ENCODE data around the gene ZNF598.

Gene ZNF598

DNA sequence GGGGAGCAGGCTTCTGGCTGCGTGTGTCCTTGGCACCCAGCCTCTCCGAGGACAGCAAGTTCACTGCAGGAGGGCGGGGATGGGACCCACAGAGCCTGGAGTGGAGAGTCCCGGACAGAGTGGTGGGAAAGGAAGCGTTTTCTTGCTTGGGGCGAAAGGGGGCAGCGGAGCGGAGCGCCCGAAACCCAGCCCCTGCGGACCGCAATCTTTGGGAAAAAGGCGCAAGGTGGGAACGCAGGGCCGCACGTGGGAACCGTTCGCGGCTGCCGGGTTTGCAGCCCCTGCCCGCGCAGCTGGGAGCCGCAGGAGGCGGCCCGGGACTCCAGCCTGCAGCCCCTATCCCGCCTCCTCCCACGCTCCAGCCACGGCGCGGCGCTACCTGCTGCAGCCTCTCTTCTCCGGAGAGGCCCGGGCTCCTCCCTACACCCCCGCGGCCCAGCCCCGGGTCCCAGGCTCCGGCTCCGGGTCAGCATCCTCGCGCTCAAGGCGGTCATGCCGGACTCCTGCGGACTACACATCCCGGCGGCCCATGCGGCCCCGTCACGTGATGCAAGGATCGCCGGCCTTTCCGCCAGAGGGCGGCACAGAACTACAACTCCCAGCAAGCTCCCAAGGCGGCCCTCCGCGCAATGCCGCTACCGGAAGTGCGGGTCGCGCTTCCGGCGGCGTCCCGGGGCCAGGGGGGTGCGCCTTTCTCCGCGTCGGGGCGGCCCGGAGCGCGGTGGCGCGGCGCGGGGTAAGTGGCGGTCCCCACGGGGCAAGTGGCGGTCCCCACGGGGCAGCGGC is 37.9 kb upstream of the ZNF598 start, which contains the start of the genes NTHL1 and TSC2:
Gene NTHL1, minus strand, starts transcription at position 505 of the 786 bp plus-strand sequence. Its CDS starts 11 bp downstream, at position 494.
Gene TSC2, plus strand, starts transcription at position 656 of the 786 bp plus-strand sequence. CDS start 631 bp downstream, outside the sequence.
- Histone ChIP-seq H3K4me1 (ENCODE audit: control insufficient read depth, insufficient read depth, low read length) (peaks cover 7% of the 10 kb centered on the region), H3K36me3 (ENCODE audit: control insufficient read depth, insufficient read depth, low read length) (peaks cover 31% of the 10 kb centered on the region), H3K4me3 (ENCODE audit: low read depth, low read length) (peak within 1 kb of the TSS; percentile 93), H3K27ac (ENCODE audit: low read depth, low read length) (peak within 1 kb of the TSS; percentile 47), H3K9me3 (ENCODE audit: control insufficient read depth, insufficient read depth, low read length) (no peaks in the 10 kb centered on the region), H3K27me3 (ENCODE audit: control insufficient read depth, insufficient read depth, low read length) (no peaks in the 10 kb centered on the region), H3K9ac (ENCODE audit: low read depth, low read length) (peak within 1 kb of the TSS; percentile 61)

- Histone ChIP-seq H3K4me3 (ENCODE audit: low read depth, low read length) (peak overlapping the region; percentile 93), H3K4me1 (ENCODE audit: control insufficient read depth, insufficient read depth, low read length) (peaks cover 7% of the 10 kb centered on the region), H3K36me3 (ENCODE audit: control insufficient read depth, insufficient read depth, low read length) (peaks cover 24% of the 10 kb centered on the region), H3K27ac (ENCODE audit: low read depth, low read length) (peak overlapping the region; percentile 47), H3K27me3 (ENCODE audit: control insufficient read depth, insufficient read depth, low read length) (no peaks in the 10 kb centered on the region), H3K9ac (ENCODE audit: low read depth, low read length) (peak overlapping the region; percentile 61), H3K9me3 (ENCODE audit: control insufficient read depth, insufficient read depth, low read length) (no peaks in the 10 kb centered on the region)
Observed at GRCh38 chr16:2046893-2047329, 37.3 kb upstream of the ZNF598 start.

GRCh38 chr16:2045965-2046892 is 36.6 kb upstream of the ZNF598 start:
- Histone ChIP-seq H3K36me3 (ENCODE audit: control insufficient read depth, insufficient read depth, low read length) (peaks cover 19% of the 10 kb centered on the region), H3K27me3 (ENCODE audit: control insufficient read depth, insufficient read depth, low read length) (no peaks in the 10 kb centered on the region), H3K27ac (ENCODE audit: low read depth, low read length) (no peak overlapping the region), H3K4me3 (ENCODE audit: low read depth, low read length) (peak overlapping the region; percentile 93), H3K9me3 (ENCODE audit: control insufficient read depth, insufficient read depth, low read length) (no peaks in the 10 kb centered on the region), H3K9ac (ENCODE audit: low read depth, low read length) (no peak overlapping the region), H3K4me1 (ENCODE audit: control insufficient read depth, insufficient read depth, low read length) (peaks cover 7% of the 10 kb centered on the region)

DNA sequence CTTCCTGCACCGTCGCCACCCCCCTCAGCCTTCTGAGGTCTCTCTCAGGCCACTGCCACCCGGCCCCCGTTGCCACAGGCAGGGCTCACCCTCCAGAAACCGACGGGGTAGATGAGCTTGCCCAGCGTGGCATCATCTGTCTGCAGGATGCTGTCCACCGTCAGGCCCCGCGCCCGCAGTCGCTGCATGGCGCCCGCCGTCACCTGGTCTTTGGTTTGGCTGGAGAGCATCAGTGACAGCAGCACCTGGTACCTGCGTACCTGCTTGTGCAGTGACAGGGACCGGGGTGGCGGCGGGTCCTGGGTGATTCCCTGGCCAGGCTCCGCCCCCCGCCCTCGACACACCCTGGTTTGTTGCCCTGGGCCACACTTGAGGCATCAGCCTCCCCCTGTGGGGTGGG is 34.9 kb upstream of the ZNF598 start:
- Histone ChIP-seq H3K4me1 (ENCODE audit: control insufficient read depth, insufficient read depth, low read length) (peaks cover 7% of the 10 kb centered on the region), H3K4me3 (ENCODE audit: low read depth, low read length) (no peak overlapping the region), H3K27ac (ENCODE audit: low read depth, low read length) (no peak overlapping the region)

GRCh38 chr16:2043667-2044451 is 34.2 kb upstream of the ZNF598 start:
- H3K27ac ChIP-seq (ENCODE audit: low read depth, low read length) = no peak overlapping the region
- H3K4me3 ChIP-seq (ENCODE audit: low read depth, low read length) = no peak overlapping the region
- peaks cover 7% of the 10 kb centered on the region for H3K4me1 ChIP-seq (ENCODE audit: control insufficient read depth, insufficient read depth, low read length)
- no peaks in the 10 kb centered on the region for H3K27me3 ChIP-seq (ENCODE audit: control insufficient read depth, insufficient read depth, low read length)
- H3K9ac ChIP-seq (ENCODE audit: low read depth, low read length) = no peak overlapping the region
- H3K36me3 ChIP-seq (ENCODE audit: control insufficient read depth, insufficient read depth, low read length) = peaks cover 10% of the 10 kb centered on the region
- no peaks in the 10 kb centered on the region for H3K9me3 ChIP-seq (ENCODE audit: control insufficient read depth, insufficient read depth, low read length)

More for the DNA sequence above, 34.9 kb upstream of the ZNF598 start:
- no peaks in the 10 kb centered on the region for H3K27me3 ChIP-seq (ENCODE audit: control insufficient read depth, insufficient read depth, low read length)
- H3K36me3 ChIP-seq (ENCODE audit: control insufficient read depth, insufficient read depth, low read length) = peaks cover 10% of the 10 kb centered on the region
- no peaks in the 10 kb centered on the region for H3K9me3 ChIP-seq (ENCODE audit: control insufficient read depth, insufficient read depth, low read length)
- H3K9ac ChIP-seq (ENCODE audit: low read depth, low read length) = no peak overlapping the region

GRCh38 chr16:2042986-2043666 is 33.5 kb upstream of the ZNF598 start:
- H3K9ac ChIP-seq (ENCODE audit: low read depth, low read length) = no peak overlapping the region
- H3K4me1 ChIP-seq (ENCODE audit: control insufficient read depth, insufficient read depth, low read length) = peaks cover 3% of the 10 kb centered on the region
- H3K27me3 ChIP-seq (ENCODE audit: control insufficient read depth, insufficient read depth, low read length) = no peaks in the 10 kb centered on the region
- H3K9me3 ChIP-seq (ENCODE audit: control insufficient read depth, insufficient read depth, low read length) = no peaks in the 10 kb centered on the region
- H3K4me3 ChIP-seq (ENCODE audit: low read depth, low read length) = no peak overlapping the region
- H3K27ac ChIP-seq (ENCODE audit: low read depth, low read length) = no peak overlapping the region
- H3K36me3 ChIP-seq (ENCODE audit: control insufficient read depth, insufficient read depth, low read length) = peaks cover 10% of the 10 kb centered on the region

GRCh38 chr16:2042171-2042985 is 32.8 kb upstream of the ZNF598 start:
- Histone ChIP-seq H3K9me3 (ENCODE audit: control insufficient read depth, insufficient read depth, low read length) (no peaks in the 10 kb centered on the region), H3K27me3 (ENCODE audit: control insufficient read depth, insufficient read depth, low read length) (no peaks in the 10 kb centered on the region), H3K9ac (ENCODE audit: low read depth, low read length) (no peak overlapping the region), H3K27ac (ENCODE audit: low read depth, low read length) (no peak overlapping the region), H3K36me3 (ENCODE audit: control insufficient read depth, insufficient read depth, low read length) (peaks cover 10% of the 10 kb centered on the region), H3K4me1 (ENCODE audit: control insufficient read depth, insufficient read depth, low read length) (peaks cover 3% of the 10 kb centered on the region), H3K4me3 (ENCODE audit: low read depth, low read length) (no peak overlapping the region)

GRCh38 chr16:2040787-2041522 is 31.3 kb upstream of the ZNF598 start:
- H3K9me3 ChIP-seq (ENCODE audit: control insufficient read depth, insufficient read depth, low read length) = no peaks in the 10 kb centered on the region
- H3K27me3 ChIP-seq (ENCODE audit: control insufficient read depth, insufficient read depth, low read length) = no peaks in the 10 kb centered on the region
- no peaks in the 10 kb centered on the region for H3K4me1 ChIP-seq (ENCODE audit: control insufficient read depth, insufficient read depth, low read length)
- H3K36me3 ChIP-seq (ENCODE audit: control insufficient read depth, insufficient read depth, low read length) = peaks cover 8% of the 10 kb centered on the region
- no peak overlapping the region for H3K9ac ChIP-seq (ENCODE audit: low read depth, low read length)
- no peak overlapping the region for H3K4me3 ChIP-seq (ENCODE audit: low read depth, low read length)
- H3K27ac ChIP-seq (ENCODE audit: low read depth, low read length) = no peak overlapping the region

- Histone ChIP-seq H3K36me3 (ENCODE audit: control insufficient read depth, insufficient read depth, low read length) (peaks cover 4% of the 10 kb centered on the region), H3K9ac (ENCODE audit: low read depth, low read length) (no peak overlapping the region), H3K27ac (ENCODE audit: low read depth, low read length) (no peak overlapping the region), H3K4me3 (ENCODE audit: low read depth, low read length) (no peak overlapping the region), H3K9me3 (ENCODE audit: control insufficient read depth, insufficient read depth, low read length) (no peaks in the 10 kb centered on the region), H3K27me3 (ENCODE audit: control insufficient read depth, insufficient read depth, low read length) (no peaks in the 10 kb centered on the region), H3K4me1 (ENCODE audit: control insufficient read depth, insufficient read depth, low read length) (no peaks in the 10 kb centered on the region)
Observed at GRCh38 chr16:2040041-2040786, 30.6 kb upstream of the ZNF598 start.
